HG02642 (cell line): Measurements from ENCODE around the gene DNAJB6.
"Not testable (repeated sequence)": the region's sequence is repeated elsewhere in the genome, so short reads cannot be mapped to it uniquely, and the experiment has no call there.

ENCODE experiments used
- ATAC-seq: cut with Tn5 transposase; IDR thresholded peaks from one replicate; pipeline ENCODE4 v1.9.1; 2021; ENCODE audit warnings: mild to moderate bottlenecking; ENCODE audit not compliant: unreplicated experiment, poor library complexity

DNAJB6 gene

DNA sequence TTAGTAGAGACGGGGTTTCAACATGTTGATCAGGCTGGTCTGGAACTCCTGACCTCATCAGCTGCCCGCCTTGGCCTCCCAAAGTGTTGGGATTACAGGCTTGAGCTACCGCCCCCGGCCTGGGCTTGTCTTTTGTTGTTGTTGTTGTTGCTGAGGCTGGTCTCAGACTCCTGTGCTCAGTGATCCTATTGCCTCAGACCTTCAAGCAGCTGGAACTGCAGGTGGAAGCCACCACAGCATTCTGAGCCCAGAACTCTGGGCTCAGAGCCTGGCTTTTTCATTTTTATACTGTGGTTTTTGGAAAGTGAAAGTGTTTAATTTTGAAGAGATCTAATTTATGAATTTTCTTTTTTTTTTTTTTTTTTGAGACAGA is 16.2 kb upstream of the DNAJB6 start:
- no peak for ATAC-seq

GRCh38 chr7:157323401-157323800 is 13.4 kb upstream of the DNAJB6 start:
- no peak for ATAC-seq

DNA sequence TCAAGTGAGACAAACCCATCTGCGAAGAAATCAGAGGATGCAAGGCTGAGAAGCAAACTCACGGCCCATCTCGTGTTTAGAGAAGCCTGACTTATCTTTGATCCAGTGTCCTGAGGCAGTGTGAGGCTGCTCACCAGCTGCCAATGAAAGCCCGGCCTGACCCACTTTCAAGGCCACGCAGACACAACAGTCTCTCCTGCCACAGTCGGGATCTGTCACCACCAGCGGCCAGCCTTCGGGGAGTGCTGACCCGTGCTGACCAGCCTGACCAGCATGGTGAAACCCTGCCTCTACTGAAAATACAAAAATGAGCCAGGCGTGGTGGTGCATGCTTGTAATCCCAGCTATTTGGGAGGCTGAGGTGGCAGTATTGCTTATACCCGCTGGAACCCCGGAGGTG is 7.4 kb upstream of the DNAJB6 start:
- no peak for ATAC-seq

DNA sequence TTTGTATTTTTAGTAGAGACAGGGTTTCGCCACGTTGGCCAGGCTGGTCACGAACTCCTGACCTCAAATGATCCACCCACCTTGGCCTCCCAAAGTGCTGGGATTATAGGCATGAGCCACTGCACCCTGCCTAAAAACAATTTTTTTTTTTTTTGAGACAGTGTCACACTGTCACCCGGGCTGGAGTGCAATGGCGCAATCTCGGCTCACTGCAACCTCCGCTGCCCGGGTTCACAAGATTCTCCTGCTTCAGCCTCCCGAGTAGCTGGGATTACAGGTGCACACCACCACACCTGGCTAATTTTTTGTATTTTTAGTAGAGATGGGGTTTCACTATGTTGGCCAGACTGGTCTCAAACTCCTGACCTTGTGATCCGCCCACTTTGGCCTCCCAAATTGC is 6.2 kb upstream of the DNAJB6 start:
- ATAC-seq = not testable (repeated sequence)

DNA sequence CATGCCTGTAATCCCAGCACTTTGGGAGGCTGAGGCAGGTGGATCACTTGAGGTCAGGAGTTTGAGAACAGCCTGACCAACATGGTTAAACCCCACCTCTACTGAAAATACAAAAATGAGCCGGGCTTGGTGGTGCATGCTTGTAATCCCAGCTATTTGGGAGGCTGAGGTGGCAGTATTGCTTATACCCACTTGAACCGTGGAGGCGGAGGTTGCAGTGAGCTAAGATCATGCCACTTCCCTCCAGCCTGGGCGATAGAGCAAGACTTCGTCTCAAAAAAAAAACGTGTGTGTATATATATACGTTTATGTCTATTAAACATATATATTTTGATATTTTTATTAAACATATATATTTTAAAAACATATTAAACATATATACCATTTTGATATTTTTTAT is 5.8 kb upstream of the DNAJB6 start:
- ATAC-seq = not testable (repeated sequence)

DNA sequence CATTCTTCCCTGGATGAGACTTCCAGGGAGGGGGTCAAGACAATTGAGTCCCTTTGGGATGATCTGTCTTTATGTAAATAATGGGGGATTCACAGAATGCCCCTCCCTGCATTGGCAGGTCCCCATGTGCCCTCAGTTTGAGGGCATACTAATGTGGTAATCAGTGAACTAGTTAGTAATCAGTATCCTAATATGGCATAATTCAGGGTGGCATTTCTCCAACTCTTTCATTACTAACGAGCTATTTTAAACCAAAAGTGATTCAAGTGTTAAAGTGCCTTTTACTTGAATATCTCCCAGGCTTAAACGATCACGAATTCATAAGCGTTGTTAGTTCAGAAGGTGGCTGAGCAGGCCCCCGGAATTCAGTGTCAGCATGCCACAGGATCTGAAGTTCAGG is 1.6 kb upstream of the DNAJB6 start:
- ATAC-seq = no peak

GRCh38 chr7:157335991-157336382 is 817 bp upstream of the DNAJB6 start:
- ATAC-seq = no peak

DNA sequence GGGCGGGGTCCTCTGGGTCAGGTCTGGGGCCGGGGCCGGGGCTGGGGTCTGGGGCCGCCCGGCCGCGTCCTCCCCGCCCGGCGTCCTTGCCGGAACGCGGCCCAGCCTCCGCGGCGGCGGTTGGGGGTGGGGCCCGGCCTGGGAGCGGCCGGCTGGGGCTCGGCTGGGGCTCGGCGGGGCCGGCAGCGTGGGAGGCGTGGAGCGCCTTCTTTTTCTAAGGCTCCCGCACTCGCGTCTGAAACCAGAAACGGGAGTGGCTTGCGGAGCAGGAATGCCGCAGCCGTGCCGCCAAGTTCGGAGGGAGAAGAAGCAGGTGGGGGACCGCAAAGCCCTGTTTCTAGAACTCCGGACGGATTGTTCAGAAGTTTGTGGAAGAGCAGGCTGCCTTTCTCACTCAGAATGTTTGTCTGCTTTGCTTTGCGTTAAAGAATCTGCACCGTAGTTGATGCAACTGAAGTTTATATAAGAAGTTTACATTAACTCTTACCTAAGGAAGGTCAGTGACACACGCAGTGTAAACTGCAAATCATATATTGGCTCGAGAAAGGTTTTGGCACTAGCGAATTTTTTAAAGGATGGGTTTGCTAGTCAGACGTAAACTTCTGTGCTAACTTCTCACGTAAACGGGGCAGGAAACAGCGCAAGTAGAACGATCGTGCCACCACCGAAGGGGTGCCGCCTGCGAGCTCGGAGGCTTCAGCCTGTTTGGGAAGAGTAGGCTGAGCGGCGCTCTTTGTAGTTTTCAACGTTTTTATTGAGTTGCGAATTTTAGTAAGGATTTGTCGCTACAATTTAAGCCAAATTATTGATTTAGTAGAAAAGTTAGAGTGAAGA is 729 bp downstream of the DNAJB6 start:
- peak; percentile 60 for ATAC-seq

DNA sequence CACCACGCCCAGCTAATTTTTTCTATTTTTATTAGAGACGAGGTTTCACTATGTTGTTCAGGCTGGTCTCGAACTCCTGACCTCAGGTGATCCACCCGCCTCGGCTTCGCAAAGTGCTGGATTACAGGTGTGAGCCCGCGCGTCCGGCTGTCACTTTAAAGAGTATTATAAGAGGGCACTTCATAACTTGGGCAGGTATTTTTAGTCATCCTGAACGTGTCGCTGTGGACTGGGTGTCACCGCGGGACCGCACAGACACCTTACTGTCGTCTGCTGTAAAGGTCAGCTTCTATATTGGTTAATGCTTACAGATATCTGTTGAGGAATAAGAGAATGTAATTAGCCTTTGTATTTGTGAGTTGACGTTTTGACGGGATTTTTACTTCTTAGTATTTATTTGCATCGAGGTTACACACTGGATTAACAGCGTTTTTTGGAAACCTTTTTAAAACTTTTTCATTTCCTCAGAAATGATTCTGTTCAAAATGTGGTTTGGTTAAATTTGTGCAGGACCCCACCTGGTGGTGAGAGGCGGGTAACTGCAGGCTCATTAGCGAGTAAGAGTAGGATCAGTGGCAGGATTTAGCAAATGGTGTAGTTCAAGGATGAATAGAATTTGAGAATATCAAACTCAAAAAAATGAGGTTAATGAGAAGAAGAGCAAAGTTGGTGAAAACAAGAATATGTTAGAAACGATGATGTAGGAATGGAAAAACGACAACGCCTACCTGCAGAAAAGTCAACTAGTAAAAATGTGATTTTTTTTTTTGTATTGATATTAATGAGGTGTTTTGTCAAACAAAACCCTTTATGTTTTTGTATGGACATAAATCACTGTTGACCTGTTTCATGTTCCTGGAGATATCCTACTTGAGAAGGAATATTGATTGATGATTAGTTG is 3.2 kb downstream of the DNAJB6 start:
- no peak for ATAC-seq

DNA sequence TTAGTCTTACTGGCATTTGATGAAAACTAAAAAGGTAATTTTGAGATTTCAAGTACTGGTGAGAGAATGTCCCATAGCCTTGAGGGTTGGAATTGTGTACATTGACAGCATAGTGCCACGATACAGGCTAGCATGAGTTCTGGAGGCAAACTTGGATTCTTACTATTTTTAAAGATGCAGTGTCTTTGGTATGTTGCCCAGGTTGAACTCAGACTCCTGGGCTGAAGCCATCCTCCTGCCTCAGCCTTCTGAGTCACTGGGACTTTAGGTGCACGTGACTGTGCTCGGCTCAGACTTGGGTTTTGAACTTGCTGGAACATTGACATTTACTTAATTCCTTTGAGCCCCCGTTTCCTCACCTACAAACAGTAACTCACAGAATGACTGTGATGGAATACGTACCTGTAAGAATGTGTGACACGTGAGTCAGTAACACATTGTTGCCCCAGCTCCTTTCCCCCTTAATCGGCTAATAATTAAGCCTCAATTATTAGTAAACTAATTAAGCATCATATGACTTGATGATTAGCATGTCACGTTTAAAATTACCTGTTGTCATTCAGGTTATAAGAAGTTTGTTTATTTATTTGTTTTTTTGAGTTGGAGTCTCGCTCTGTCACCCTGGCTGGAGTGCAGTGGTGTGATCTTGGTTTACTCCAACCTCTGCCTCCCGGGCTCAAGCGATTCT is 10.6 kb downstream of the DNAJB6 start:
- no peak for ATAC-seq

DNA sequence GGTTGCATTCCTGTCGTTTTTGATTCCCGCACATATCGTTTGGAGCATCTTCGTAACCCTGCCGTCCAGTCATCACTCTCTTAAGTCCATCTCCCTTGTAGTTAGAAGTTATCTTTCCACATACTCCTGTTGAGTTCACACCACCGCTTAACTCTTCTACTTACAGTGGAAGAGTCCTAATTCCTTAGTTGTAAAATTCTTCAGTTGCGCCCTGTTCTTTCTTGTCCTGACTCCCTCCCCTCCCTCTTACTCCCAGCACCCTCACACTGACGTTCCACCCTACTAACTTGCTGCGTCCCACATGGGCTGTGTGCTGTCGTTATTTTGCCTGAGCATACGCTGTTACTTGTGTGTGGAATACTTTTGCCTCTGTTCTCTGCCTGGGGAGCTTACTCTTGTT is 11.7 kb downstream of the DNAJB6 start:
- no peak for ATAC-seq

GRCh38 chr7:157352516-157352915 is 15.7 kb downstream of the DNAJB6 start:
- no peak for ATAC-seq

DNA sequence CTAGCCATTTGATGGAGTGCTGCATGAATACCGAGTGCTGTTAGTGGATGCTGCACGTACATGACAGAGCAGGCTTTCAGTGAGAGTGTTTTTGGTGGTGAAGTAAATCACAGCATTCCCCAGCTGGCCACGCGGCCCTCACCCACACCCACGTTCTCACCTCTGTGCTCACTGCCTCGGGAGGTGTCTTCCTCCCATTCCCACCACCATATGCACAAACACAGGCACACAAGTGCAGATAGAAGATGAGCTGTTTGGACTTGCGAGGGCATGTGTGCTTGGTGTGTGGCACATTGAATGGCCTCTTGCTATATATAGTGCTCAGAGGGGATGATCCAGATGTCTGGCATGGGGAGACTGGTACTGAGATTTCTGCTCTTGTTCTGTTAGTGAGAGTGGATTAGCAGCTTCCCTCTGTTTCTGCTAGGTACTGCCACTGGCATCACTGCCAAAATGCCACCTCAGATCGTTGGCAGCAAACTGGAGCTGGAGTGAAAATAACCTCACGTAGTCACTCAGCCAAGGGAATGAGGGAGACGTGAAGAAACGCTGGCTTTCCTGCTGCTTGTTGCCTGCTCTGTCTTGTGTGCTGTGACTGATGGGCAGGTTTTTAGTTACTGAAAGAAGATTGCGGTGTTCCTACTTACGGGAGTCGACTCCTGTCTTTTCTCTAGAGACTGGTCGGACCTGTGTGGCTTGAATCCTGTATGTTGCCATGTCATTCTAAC is 19.1 kb downstream of the DNAJB6 start:
- ATAC-seq = no peak

DNA sequence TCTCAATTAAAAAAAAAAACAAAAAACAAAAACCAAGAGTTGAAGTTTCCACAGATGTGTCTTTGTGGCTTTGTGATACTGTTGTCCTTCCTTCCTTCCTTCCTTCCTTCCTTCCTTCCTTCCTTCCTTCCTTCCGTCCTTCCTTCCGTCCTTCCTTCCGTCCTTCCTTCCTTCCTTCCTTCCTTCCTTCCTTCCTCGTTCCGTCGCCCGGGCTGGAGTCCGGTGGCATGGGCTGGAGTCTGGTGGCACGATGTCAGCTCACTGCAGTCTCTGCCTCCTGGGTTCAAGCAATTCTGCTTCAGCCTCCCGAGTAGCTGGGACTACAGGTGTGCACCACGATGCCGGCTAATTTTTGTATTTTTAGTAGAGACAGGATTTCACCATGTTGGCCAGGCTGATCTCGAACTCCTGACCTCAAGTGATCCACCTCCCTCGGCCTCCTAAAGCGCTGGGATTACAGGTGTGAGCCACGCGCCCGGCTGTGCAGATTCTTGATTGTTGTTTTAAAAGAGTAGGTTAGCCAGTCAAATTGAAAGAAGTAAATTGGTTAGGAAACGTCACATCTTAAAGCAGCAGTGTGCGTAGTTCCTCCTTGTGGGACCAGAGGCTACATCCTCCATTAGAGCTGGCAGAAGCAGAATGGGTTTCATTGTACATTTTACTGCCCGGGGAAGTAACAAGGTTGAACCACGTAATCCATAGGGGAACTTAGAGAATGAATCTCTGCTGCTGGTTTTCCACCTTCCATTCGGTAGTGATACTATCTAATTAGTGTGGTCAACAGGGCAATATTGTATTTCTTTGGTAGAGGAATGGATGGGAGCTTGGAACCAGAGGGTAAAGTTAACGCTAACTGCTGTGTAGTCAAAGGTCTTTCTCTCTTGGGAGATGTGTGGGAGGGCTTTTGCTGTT is 20.6 kb downstream of the DNAJB6 start:
- ATAC-seq = peak; percentile 78

DNA sequence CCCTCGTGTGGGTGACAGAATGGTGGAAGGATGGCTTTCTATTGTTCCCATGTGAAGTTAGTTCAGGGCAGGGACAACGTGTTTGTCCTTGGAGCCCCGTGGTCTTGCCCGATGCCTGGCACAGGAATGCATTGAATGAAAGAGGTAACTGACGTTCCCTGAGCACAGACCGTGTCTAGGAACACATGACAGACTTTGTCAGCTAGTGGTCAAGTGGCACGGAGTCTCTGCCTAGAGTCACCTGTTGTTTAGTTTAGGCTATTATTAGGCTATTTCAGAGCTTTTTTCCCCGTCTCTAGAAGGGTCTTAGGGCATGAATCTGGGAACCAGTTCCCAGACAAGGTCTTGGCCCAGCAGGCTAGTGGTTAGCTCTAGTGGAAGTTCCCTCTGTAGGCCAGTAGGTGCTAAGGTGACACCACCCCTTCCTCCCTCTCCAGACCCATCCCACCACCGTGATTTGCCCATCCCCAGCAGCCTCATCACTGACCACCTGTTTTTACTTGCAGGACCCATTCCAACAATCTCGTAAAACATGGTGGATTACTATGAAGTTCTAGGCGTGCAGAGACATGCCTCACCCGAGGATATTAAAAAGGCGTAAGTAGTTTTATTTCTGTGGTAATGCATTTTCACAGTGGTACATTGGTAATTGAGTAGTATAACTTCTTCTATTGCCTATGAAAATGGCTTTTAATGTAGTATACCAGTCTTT is 21.4 kb downstream of the DNAJB6 start:
- ATAC-seq = no peak

- no peak for ATAC-seq
These were observed 21.9 kb downstream of the DNAJB6 start for GRCh38 chr7:157358753-157359096.

- ATAC-seq = no peak
These were observed 22.8 kb downstream of the DNAJB6 start for GRCh38 chr7:157359581-157359980.

- ATAC-seq = no peak
These were observed 23.8 kb downstream of the DNAJB6 start for GRCh38 chr7:157360483-157361025.
